T-helper 2 cell treated with Interferon-gamma antibody and Interleukin-4, amounts not matched to agents 5 μg/mL and 100 μg/mL, for 36 hours (primary cell): ENCODE measurements around the gene ING5.
A peak's percentile ranks its signal among the peaks of the same experiment; 100 is the strongest.

Source experiments
- DNase-seq: peaks from one replicate; pipeline ENCODE4 v3.0.0; 2021; ENCODE audit warnings: low spot score
- H3K27ac Mint-ChIP-seq: one replicate; pipeline ENCODE4 v1.8.0; 2021; ENCODE audit warnings: mild to moderate bottlenecking, mixed read lengths
- H3K27me3 Mint-ChIP-seq: one replicate; pipeline ENCODE4 v1.8.0; 2021; ENCODE audit warnings: low read depth, mixed read lengths
- H3K36me3 Mint-ChIP-seq: one replicate; pipeline ENCODE4 v1.8.0; 2021; ENCODE audit warnings: low read depth, mixed read lengths
- H3K4me1 Mint-ChIP-seq: one replicate; pipeline ENCODE4 v1.8.0; 2021; ENCODE audit warnings: low read depth, mixed read lengths
- H3K4me3 Mint-ChIP-seq: one replicate; pipeline ENCODE4 v1.8.0; 2022; ENCODE audit warnings: mild to moderate bottlenecking, moderate library complexity, mixed read lengths
- H3K9me3 Mint-ChIP-seq: one replicate; pipeline ENCODE4 v1.8.0; 2021; ENCODE audit warnings: mixed read lengths

ING5 gene

DNA sequence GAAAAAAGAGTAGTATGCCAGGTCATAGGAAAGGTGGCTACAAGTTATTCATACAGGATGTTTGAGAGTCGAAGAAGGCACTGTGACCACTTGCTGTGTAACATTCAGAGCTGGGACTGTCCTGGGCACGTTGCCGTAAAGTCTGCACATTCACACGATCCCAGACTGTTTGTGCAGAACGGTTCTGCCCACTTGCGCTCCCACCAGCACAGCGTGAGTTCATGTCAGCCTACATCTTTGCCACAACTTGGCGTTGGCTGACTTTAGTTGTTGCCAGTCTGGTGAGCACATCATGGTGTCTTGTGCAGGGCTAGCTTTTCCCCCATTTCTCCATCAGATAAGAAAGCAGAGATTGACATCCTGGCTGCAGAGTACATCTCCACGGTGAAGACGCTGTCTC lies 7.0 kb downstream of the ING5 start:
- no peak for DNase-seq
- peaks cover 13% of the 10 kb centered on the region for H3K9me3 Mint-ChIP-seq
- no peaks in the 10 kb centered on the region for H3K27me3 Mint-ChIP-seq
- peaks cover 54% of the 10 kb centered on the region for H3K36me3 Mint-ChIP-seq
- no peaks in the 10 kb centered on the region for H3K4me1 Mint-ChIP-seq
- no peak overlapping the region for H3K4me3 Mint-ChIP-seq
- no peak overlapping the region for H3K27ac Mint-ChIP-seq

DNA sequence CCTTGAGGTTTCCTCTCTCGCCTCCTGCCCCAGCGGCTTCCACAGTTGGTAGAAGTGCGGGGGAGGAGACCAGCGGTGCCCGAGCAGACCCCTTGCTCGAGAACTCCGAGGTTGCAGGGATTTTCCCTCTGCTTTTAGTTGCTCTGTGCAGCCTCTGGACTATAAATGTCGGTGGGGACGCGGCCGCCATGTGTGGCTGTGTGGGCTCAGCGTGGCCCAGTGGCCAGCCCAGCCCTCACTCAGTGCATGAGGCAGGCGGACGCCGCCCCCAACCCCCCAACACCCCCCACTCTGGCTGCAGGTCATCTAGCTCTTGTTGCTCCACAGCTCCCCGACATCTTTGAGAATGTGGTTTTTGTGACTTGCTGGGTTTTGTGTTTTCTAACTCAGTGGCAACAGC lies 17.3 kb downstream of the ING5 start:
- DNase-seq = no peak
- no peak overlapping the region for H3K27ac Mint-ChIP-seq
- peaks cover 57% of the 10 kb centered on the region for H3K36me3 Mint-ChIP-seq
- H3K27me3 Mint-ChIP-seq = no peaks in the 10 kb centered on the region
- peaks cover 3% of the 10 kb centered on the region for H3K9me3 Mint-ChIP-seq
- no peaks in the 10 kb centered on the region for H3K4me1 Mint-ChIP-seq
- H3K4me3 Mint-ChIP-seq = no peak overlapping the region

DNA sequence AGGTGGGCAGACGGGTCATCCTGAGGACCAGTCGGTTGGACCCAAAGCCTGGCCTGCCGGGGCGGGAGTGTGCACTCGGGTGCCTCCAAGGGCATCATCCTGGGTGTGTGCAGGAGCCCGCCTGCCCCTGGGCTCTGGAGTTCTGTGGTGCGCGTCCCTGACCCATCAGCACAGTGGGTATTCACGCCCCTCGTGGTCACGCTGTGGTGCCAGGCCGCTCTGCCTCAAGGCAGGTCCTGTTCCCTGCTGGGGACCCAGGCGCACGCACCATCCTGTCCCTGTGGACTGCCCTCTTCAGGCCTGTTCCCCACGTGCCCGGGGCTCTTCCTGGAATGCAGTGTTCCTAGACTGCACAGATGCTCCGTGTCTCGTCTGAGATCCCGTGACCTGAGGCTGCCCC lies 18.3 kb downstream of the ING5 start:
- Mint-ChIP-seq H3K4me1 (no peaks in the 10 kb centered on the region), H3K9me3 (peaks cover 3% of the 10 kb centered on the region), H3K27me3 (no peaks in the 10 kb centered on the region), H3K4me3 (no peak overlapping the region), H3K36me3 (peaks cover 54% of the 10 kb centered on the region), H3K27ac (no peak overlapping the region)
- DNase-seq = no peak

DNA sequence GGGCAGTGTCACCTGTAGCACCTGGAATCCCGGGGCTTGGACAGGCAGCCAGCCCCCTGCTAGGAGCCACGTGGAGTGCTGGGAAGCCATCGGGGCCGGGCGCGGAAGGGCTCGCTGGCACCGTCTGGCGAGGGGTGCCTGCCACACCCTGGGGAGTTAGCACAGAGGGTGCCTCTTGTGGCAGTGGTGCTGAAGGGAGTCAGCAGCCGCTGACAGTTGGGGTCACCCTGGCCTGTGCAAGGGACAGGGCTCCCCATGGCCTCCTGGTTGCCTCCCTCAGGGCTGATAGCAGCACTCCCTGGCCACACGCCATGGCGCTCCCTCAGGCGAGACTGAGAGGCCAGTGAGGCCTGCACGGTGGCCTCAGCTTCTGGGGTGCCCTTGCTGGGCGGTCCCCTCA lies 18.7 kb downstream of the ING5 start:
- peaks cover 55% of the 10 kb centered on the region for H3K36me3 Mint-ChIP-seq
- H3K4me1 Mint-ChIP-seq = no peaks in the 10 kb centered on the region
- peaks cover 3% of the 10 kb centered on the region for H3K9me3 Mint-ChIP-seq
- H3K27me3 Mint-ChIP-seq = no peaks in the 10 kb centered on the region
- no peak for DNase-seq
- no peak overlapping the region for H3K27ac Mint-ChIP-seq
- H3K4me3 Mint-ChIP-seq = no peak overlapping the region

DNA sequence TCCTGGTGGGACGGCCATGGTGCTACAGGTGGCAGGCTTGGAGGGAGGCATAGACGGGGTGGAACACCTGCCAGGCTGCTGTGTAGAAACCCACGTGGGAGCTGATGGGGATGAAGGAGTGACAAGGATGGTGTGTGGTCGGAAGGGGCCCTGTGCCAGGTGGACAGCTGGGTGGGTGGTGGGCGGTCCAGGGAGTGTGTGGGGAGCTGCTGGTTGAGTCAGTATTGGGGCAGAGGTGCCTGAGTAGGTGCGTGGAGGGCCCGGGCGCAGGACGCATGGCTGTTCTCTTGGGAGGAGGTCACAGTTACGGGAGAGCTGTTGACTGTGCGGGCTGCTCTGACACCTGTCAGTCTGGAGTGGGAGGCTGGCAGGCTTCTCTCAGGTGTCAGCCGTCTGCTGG lies 20.0 kb downstream of the ING5 start:
- H3K9me3 Mint-ChIP-seq = peaks cover 3% of the 10 kb centered on the region
- H3K4me3 Mint-ChIP-seq = no peak overlapping the region
- H3K4me1 Mint-ChIP-seq = no peaks in the 10 kb centered on the region
- H3K27ac Mint-ChIP-seq = no peak overlapping the region
- DNase-seq = no peak
- H3K27me3 Mint-ChIP-seq = no peaks in the 10 kb centered on the region
- peaks cover 53% of the 10 kb centered on the region for H3K36me3 Mint-ChIP-seq

DNA sequence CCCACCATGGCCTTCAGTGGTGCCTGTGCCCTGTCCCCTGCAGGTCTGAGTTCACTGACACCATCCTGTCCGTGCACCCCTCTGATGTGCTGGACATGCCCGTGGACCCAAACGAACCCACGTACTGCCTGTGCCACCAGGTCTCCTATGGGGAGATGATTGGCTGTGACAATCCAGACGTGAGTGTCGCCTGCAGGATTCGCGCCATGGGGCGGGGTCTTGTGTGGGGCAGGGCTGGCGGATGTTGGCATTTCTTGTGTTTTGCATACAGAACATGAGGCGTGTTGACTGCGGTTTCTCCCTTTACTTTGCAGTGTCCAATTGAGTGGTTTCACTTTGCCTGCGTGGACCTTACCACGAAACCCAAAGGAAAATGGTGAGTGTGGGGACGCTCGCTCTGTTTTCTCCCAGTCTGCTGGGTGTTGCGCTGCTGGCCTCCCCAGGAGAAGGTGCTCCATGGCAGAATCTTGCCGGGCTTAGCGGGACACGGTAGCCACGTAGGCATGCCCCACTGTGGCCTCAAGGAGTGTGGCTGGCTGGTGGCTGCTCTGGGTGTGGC lies 21.1 kb downstream of the ING5 start:
- Mint-ChIP-seq H3K9me3 (peaks cover 3% of the 10 kb centered on the region), H3K4me3 (no peak overlapping the region), H3K36me3 (peaks cover 48% of the 10 kb centered on the region), H3K27me3 (no peaks in the 10 kb centered on the region), H3K27ac (no peak overlapping the region), H3K4me1 (no peaks in the 10 kb centered on the region)
- DNase-seq = no peak

DNA sequence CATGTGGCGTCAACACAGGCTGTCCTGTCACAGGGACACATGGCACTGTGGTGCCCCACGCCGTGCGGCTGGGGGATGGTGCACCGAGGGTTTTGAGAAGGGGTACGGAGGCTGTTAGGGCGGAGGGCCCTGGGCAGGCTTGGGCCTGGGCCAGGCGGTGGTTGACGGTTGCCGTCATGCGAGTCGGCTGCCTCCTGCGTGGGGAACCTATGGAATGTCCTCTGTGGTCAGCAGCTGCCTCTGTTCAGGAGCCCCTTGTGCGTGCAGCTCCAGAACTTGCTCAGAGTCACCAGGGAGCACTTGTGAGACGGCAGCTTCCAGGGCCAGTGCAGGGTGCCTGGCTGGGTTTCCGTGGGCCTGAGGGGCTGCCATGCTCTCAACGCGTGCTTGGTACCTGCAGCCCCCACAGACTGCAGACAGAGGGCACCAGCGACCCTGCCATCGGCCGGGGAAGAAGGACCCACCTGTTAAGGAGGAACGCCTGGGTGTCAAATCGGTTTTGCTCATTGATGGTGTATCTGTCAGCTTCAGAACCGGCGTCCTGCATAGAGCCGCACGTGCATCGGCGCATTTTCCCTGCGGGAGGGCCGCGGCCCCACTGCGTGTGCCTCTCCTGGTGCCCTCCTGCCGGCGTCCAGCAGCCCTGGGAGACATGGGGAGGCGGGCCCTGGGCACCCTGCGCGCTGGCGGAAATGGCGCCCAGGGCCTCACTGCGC lies 22.6 kb downstream of the ING5 start:
- H3K36me3 Mint-ChIP-seq = peaks cover 44% of the 10 kb centered on the region
- DNase-seq = no peak
- H3K9me3 Mint-ChIP-seq = peaks cover 3% of the 10 kb centered on the region

DNA sequence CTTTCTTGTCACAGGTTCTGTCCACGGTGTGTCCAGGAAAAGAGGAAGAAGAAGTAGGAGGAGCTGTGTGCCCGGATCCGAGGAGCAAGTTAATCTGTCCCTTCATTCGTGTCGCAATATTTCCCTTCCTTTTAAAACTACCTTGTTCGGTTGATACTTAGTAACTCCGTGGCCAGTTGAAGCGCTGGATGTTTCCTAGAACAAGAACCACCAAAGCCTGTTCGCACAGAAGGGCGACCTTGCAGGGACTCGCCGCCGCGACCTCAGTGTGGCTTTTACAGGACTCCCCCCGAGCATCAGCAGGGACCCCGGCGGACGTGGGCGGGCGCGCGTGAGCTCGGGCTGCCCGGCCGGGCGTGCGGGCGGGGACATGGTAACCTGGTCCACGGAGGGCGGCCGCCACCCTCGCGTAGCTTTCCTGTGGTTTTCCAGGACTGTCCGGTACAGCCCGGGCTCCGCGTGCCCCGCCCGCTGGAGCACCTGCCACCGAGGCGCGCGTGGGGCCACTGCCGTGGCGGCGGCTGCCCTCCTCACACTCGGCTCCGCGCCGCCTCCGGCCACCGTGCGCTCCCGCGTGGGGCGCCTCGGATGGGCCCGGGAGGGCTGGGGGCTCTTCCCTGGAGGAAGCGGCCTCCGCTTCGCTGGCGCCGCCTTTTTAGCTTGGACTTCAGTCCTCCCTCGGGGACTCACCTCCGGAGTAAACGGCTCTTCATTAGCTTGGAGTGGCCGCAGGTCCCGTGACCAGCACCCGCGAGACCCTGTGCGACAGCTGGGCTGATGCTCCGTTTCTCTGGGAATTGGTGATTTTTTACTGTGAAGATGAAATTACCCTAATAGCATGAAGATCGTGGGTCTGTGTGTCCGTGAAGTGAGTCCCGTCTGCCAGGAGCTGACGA lies 23.4 kb downstream of the ING5 start:
- Mint-ChIP-seq H3K4me1 (peaks cover 4% of the 10 kb centered on the region), H3K27ac (no peak overlapping the region), H3K27me3 (no peaks in the 10 kb centered on the region), H3K4me3 (no peak overlapping the region), H3K36me3 (peaks cover 38% of the 10 kb centered on the region), H3K9me3 (peaks cover 3% of the 10 kb centered on the region)
- DNase-seq = no peak

More for the DNA sequence above, 22.6 kb downstream of the ING5 start:
- H3K27ac Mint-ChIP-seq = no peak overlapping the region
- H3K27me3 Mint-ChIP-seq = no peaks in the 10 kb centered on the region
- H3K4me1 Mint-ChIP-seq = no peaks in the 10 kb centered on the region
- no peak overlapping the region for H3K4me3 Mint-ChIP-seq

DNA sequence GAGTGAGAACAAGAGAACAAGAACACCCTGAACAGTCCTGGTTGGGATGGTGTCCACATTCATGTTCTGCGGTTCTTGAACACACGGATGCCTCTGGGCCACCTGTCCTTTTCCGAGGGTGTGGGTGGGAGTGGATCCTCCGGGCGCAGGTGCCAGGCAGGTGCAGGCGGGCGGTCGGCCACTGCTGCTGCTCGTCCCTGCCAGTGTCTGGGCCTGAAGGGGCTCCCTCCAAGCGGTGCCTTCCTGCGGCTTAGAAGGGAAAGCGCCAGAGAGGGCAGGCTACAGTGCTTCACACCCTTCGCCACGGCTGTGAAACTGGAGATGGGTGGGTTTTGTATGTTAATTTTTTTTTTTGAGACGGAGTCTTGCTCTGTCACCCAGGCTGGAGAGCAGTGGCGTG lies 24.6 kb downstream of the ING5 start:
- Mint-ChIP-seq H3K4me3 (no peak overlapping the region), H3K9me3 (peaks cover 3% of the 10 kb centered on the region), H3K4me1 (peaks cover 13% of the 10 kb centered on the region), H3K27me3 (no peaks in the 10 kb centered on the region), H3K36me3 (peaks cover 31% of the 10 kb centered on the region), H3K27ac (no peak overlapping the region)
- DNase-seq = no peak

DNA sequence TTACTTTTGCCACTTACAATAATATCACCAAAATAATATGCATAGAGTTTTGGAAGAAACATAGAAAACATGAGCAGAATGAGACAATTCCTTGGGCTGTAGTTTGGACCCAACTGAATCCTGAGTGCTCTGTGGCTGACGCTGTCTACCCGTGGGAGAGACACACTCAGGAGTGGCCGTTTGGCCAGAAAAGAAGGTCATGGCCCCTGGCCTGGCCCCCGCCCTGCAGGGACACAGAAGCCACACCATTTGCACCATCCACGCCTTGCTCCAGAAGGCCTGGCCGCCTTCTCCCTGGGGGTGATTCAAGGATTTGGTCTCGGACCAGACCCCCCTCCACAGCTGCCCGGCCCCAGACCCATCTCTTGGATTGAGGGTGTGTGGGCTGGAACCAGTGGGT lies 26.2 kb downstream of the ING5 start:
- peaks cover 19% of the 10 kb centered on the region for H3K36me3 Mint-ChIP-seq
- H3K4me3 Mint-ChIP-seq = no peak overlapping the region
- no peak overlapping the region for H3K27ac Mint-ChIP-seq

DNA sequence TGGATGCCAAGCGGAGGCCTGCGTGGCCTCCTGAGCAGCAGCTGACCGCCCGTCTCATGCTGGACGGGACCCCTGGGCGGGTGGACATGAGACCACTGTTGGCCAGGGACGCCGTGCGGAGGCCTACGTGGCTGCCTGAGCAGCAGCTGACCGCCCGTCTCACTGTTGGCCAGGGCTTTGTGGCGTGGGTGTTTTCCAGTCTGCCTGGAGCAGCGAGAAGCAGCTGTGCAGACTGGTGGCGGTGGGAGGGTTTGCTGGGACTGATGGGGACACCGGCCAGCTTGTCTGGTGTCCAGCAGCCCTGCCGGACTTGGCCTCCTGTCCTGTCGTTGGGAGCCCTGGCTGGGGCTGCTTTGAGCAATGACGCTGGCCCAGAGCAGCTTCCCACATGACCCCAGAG lies 26.8 kb downstream of the ING5 start:
- Mint-ChIP-seq H3K36me3 (peaks cover 14% of the 10 kb centered on the region), H3K27ac (no peak overlapping the region), H3K4me3 (no peak overlapping the region), H3K27me3 (no peaks in the 10 kb centered on the region), H3K9me3 (no peaks in the 10 kb centered on the region), H3K4me1 (peaks cover 24% of the 10 kb centered on the region)
- no peak for DNase-seq

More for the DNA sequence above, 26.2 kb downstream of the ING5 start:
- no peak for DNase-seq
- Mint-ChIP-seq H3K27me3 (no peaks in the 10 kb centered on the region), H3K9me3 (no peaks in the 10 kb centered on the region), H3K4me1 (peaks cover 22% of the 10 kb centered on the region)

DNA sequence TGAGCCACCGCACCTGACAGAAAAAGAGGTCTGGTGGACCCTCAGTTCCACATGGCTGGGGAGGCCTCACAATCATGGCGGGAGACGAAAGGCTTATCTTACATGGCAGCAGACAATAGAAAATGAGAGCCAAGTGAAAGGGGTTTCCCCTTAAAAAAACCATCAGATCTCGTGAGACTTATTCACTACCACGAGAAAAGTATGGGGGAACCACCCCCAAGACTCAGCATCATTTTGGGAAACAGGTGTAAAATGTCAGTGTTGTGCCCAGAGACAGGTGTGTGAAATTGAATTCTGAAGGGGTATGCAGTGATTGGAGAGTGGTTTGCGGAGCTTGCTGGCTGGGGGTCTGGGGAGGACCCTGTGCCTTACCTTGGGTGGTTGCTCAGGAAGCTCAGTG lies 28.0 kb downstream of the ING5 start:
- Mint-ChIP-seq H3K4me1 (peaks cover 24% of the 10 kb centered on the region), H3K27ac (no peak overlapping the region), H3K4me3 (no peak overlapping the region), H3K36me3 (peaks cover 7% of the 10 kb centered on the region), H3K27me3 (no peaks in the 10 kb centered on the region), H3K9me3 (no peaks in the 10 kb centered on the region)
- DNase-seq = no peak

DNA sequence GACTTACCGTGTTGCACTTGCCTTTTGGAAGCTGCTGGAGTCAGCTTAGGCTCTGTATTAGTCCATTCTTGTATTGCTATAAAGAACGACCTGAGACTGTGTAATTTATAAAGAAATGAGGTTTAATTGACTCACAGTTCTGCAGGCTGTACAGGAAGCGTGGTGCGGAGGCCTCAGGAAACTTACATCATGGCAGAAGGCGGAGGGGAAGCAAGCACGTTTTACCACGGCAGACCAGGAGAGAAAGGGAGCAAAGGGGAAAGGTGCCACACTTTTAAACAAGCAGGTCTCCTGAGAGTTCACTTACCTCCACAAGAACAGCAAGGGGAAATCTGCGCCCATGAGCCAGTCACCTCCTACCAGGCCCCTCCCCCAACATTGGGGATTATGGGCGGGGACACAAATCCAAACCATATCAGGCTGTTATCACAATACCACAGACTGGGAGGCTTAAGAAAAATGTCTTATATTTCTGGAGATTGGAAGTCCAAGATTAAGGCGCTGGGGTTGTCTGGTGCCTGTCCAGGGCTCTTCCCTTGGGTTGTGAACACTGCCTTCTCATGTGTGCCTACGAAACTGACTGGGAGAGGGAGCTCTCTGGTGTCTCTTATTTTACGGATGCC lies 28.9 kb downstream of the ING5 start:
- Mint-ChIP-seq H3K36me3 (peaks cover 2% of the 10 kb centered on the region), H3K27me3 (no peaks in the 10 kb centered on the region), H3K4me3 (peak overlapping the region; percentile 10), H3K4me1 (peaks cover 24% of the 10 kb centered on the region), H3K9me3 (no peaks in the 10 kb centered on the region), H3K27ac (peak overlapping the region; percentile 79)
- no peak for DNase-seq
